GM19023 (cell line): ENCODE data around the gene SRRM4.
"Not testable (repeated sequence)": the region's sequence is repeated elsewhere in the genome, so short reads cannot be mapped to it uniquely, and the experiment has no call there.

Source experiments
- ATAC-seq: cut with Tn5 transposase; IDR thresholded peaks from one replicate; pipeline ENCODE4 v1.9.1; 2021; ENCODE audit warnings: mild to moderate bottlenecking, moderate library complexity; ENCODE audit not compliant: unreplicated experiment

The SRRM4 gene

GRCh38 chr12:119068129-119068856 is 87.0 kb downstream of the SRRM4 start:
- no peak for ATAC-seq

DNA sequence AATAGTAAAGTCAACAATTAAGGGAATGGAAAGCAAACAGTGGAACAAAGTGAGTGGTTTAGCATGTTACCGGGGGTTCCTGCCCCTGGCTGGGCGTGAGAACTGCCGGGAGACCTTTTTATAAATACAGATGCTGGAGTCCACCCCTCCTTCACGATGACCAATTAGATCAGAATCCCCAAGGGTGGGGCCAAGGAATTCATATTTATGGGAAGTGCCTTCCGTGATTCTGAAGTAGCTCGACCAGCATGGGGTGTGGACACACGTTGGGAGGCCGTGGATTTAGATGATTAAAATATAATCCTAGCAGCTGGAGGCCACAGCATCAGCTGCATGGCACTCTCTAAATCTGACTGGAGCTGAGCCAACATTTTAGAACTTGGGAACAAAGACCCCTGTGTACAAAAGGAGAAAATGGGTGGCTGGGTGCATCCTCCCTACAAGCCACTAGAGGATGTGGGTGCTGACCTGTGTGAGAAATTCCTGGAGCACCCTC is 87.9 kb downstream of the SRRM4 start:
- no peak for ATAC-seq

- ATAC-seq: no peak
These were observed 89.8 kb downstream of the SRRM4 start for GRCh38 chr12:119071176-119071575.

DNA sequence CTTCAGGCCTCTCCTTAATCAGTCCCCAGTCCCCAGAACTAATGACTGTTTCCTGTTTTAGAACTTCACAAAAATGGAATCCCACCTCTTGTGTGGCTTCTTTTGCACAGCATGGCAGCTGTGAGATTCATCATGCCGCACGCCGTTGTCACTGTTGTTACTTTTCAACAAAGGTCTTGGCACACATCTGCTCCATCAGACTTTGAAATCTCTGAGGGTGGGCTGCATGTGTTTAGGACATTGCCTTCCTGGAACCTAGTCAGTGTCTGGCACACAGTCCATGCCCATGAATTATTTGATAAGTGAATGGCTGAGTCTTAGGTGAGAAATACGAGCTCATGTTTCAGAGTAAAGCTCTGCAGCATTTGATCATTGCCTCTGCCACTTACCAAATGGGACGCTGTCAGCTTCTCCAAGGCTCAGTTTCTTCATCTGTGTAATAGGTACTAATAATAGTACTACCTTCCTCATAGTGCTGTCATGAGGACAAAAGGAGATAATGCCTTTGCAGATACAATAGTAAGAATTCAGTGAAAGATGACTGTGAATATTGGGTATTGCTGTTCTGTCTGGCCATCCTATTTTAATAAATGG is 90.4 kb downstream of the SRRM4 start:
- no peak for ATAC-seq

- no peak for ATAC-seq
These were observed 91.1 kb downstream of the SRRM4 start for GRCh38 chr12:119072440-119072839.

DNA sequence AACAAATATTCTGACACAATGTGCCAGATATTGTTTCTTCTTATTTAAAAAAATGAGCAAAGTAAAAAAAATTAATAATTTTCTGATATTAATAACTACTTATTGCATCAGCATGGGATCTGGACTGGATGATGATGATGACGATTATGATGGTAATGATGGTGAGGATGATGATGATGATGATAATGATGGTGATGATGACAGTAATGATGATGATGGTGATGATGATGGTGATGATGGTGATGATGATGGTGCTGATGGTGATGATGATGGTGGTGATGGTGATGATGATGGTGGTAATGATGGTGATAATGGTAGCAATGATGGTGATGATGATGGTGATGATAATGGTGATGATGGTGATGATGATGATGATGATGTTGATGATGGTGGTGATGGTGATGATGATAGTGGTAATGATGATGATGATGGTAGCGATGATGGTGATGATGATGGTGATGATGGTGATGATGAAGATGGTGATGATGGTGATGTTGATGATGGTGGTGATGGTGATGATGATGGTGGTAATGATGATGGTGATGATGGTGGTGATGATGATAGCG is 94.0 kb downstream of the SRRM4 start:
- no peak for ATAC-seq

DNA sequence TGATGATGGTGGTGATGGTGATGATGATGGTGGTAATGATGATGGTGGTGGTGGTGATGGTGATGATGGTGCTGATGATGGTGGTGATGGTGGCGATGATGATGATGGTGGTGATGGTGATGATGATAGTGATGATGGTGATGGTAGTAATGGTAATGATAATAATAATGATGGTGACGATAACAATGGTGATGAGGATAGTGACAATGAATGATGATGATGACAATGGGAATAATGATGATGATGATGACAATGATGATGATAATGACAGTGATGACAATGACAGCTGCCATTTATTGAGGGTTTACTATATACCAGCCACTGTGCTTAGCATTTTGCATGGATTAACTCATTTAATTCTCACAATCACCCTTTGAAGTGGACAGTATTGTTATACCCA is 94.6 kb downstream of the SRRM4 start:
- ATAC-seq: no peak

DNA sequence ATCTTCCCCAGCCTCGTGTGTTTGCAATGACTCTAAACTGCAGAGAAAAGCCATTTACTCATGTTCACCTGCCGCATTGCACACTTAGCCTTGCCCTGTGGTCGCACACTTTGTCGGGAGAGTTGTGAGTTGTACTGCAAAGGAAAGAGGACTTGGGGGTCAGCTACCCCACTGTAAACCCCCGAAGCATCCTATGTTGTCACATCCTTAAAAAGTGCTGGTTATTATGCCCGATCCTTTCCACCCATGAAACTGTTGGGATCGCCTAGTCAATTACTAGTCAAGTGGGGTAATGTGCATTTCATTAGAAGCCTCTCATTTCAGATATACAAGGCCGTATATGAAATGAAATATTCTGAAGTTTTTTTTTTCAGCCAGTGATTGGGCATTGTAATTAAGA is 98.2 kb downstream of the SRRM4 start:
- no peak for ATAC-seq

- no peak for ATAC-seq
These were observed 100.7 kb downstream of the SRRM4 start for GRCh38 chr12:119082016-119082415.

DNA sequence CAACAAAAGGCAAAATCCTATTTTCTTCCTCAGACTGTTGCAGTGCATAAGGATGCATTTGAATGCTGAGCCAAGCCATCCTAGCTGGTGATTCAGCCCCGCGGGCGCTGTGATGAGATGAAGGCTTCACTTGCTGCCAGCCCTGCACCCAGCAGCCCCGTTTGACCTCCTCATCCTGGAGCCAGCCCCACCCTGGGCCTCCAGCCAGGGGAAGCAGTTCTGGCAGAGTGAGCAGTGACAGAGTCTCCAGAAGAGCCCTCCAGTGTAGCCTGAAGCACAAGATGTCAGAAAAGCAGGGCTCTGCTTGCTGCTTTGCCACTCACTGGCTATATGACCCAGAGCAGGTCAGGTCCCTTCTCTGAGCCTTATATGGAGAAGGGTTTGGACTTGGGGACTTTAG is 101.2 kb downstream of the SRRM4 start:
- ATAC-seq: no peak

DNA sequence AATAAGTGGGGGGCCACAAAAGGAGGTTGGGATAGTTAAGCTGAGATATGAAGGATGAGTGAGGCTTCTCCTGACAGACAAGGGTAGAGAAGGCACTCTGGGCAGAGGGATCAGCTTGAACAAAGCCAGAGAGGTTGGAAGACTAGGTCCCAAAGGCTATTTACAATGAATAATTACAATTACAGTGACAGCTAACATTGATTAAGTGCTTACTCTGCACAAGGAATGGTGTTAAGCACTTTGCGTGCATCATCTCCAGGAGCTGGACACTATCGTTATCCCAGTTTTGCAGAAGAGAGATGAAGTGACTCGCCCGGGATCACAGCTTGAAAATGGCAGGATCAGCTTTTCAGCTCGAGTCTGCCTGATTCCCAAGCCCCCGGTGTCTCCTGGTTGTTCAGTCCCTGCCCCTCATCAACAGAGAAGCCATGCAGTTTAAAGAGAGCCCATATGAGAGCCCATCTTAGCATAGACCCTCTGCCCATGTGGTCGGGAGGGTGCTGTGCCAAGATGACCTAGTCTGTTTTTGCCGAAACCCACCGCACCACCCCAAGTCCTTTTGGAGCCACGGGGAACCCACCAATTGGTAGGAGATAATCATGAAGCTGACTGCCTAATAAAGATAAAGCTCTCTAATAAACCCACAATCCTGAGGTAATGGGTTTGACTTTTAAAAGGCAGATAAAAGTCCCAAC is 107.5 kb downstream of the SRRM4 start:
- no peak for ATAC-seq

GRCh38 chr12:119089380-119090013 is 108.2 kb downstream of the SRRM4 start:
- no peak for ATAC-seq

DNA sequence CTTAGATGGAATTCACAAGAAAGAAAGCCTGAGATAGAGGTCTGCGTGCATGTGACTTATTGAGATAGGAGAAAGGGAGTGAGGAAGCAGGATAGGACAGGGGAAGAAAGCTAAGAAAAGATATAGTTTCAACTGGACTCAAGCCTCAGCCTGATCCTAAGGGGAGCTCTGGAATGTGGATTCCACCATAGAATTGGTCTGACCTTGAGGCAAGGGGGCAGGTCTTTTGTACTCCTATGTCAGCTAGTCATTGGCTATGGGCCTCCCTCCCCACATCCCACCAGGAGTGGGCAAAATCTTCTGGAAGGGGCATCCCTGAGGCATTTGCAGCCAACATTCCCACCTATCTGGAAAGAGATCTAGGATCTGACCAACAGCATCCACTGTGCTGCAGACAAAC is 108.9 kb downstream of the SRRM4 start:
- no peak for ATAC-seq

DNA sequence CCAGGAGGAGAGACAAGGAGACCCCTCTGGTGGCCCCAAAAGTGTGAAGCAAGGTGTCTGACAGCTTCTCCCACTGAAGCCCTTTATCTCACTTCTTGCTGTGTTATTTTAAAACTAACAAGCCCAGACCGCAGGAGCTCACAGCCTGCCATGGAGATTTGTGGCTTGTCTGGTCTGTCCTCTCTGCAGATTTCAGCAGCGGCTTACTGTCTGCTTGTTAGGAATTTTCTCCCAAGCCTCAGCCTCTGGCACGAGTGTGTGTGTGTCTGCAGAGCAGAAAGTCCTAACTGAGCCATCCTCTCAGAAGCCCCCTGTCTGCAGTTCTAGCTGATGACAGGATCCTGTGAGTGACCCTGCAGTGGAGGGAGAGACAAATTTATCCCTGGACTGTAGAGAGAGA is 109.5 kb downstream of the SRRM4 start:
- no peak for ATAC-seq

DNA sequence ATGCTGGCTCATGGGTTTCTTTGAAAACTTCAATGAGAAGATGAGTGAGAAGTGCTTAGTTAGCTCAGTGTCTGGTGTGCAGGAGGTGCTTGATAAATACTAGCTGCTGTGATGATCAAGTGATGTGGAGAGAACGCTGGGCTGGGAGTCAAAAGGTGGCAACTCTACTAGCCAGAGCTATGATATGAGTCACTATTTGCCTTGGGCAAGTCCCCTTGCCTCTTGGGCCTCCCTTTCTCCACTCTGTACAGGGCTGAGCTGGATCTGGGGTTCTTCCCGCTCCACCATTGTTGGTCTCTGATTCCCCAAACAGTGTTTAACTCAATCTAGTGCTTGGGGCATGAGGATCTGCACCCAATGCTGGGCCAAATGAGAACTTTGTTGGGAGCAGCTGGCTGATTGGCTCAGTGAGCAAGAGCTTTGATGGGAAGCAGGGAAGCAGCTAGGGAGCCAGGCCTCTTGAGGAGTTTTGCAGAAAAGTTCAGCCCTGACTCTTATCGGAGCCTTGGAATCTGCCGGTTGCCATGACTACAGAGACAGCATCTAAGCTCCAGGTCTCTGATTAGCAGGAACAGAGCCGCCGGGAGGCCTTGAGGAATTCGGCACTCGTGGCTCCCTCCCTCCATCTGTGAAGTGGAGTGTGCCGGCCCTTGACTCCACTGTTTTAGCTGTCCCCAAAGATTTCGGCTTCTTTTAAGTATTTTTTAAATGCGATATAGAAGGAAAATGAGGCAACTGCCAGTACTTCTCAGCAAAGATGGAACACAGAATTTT is 115.3 kb downstream of the SRRM4 start:
- ATAC-seq: no peak

GRCh38 chr12:119100933-119101332 is 119.6 kb downstream of the SRRM4 start:
- no peak for ATAC-seq

GRCh38 chr12:119102274-119102673 is 120.9 kb downstream of the SRRM4 start:
- ATAC-seq: no peak

DNA sequence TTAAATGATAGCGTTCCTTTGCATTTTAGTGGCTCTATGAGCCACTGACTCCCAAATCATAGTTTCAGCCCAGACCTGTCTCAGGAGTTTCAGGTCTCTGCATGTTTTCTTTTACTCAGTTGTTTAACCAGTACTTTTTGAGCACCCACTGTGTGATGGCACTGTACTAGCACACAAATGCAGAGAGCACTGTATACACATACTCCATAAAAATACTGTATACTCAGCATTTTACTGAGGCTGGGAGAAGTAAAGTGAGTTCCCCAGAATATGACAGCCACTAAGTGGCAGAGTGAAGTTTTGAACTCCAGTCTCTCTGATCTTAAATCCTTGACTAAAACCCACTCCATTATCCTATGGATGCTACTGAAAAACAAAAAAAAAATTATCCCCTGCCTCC is 121.4 kb downstream of the SRRM4 start:
- ATAC-seq: no peak

GRCh38 chr12:119104969-119105368 is 123.6 kb downstream of the SRRM4 start:
- ATAC-seq: not testable (repeated sequence)

DNA sequence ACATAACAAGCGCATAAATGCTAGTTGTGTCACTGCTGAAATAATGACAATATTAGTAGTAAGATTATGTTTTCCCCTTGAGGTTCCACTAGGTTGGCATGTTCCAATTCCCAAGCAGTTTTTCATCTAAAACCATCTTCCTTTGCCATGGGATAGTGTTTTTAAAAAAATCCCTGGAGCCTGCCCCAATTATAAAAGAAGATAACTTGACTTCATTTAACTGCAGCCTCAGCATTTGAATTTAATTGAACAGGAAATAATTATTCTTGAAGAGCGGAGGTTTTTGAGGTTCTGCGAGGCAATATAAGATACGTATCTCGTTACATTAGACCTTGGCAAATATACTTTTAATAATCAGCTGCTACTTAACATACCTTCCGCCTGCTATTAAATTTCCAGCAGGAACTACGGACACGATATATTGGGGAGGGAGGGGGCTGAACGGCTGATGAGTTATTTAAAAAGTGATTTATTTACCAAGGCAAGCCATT is 132.2 kb downstream of the SRRM4 start:
- no peak for ATAC-seq
